HepG2 (cell line): Measurements from ENCODE around the gene DUSP7. TPM values are rescaled to one million over a fixed set of nuclear protein-coding genes. Genes with fewer than 3 reads are reported as not detected.

Source experiments
- ATAC-seq: fragments of 200-7000 bp; cut with Tn5 transposase; 3 replicates; pipeline ENCODE4 v1.9.1; 2020; ENCODE audit warnings: mild to moderate bottlenecking, moderate library complexity
- BruUV-seq: library from RNA; stranded (reverse); fragments of 400-500 nt; replicated peaks from 2 replicates; lab custom pipeline; 2021; lab: Mats Ljungman, UMichigan
- CTCF ChIA-PET: fragments of 300-600 bp; formaldehyde crosslinking; extraction: SDS; loops from one replicate; lab custom pipeline; 2021; ENCODE audit warnings: low total read pairs, inconsistent platforms, low intra/inter-chr PET ratio; lab: Yijun Ruan, JAX
- POLR2A ChIA-PET: fragments of 350-600 bp; sonication (Branson Sonifier 250); formaldehyde crosslinking; loops from one replicate; lab custom pipeline; 2020; ENCODE audit warnings: antibody characterized with exemption, inconsistent platforms; lab: Yijun Ruan, JAX
- DNase-seq: peaks from one replicate; pipeline ENCODE4 v3.0.0-alpha.2; 2015; ENCODE audit warnings: low spot score
- FAIRE-seq: peaks from 3 replicates; lab custom pipeline; 2011; peaks lifted over from hg19 to GRCh38; lab: Jason Lieb, UNC
- H2AFZ ChIP-seq: one replicate; pipeline ENCODE4 v1.6.1; 2011; ENCODE audit warnings: low read length, inconsistent platforms
- H3K27ac ChIP-seq: fragments of 300-600 bp; 3 replicates; pipeline ENCODE4 v1.8.0; 2011; ENCODE audit warnings: mixed run types, mild to moderate bottlenecking, mixed read lengths, low read length, inconsistent platforms; ENCODE audit not compliant: insufficient read depth; ENCODE audit errors: extremely low read length
- H3K27me3 ChIP-seq, 2 experiments: fragments of 200-600 bp in 1 of 2; 2 replicates in 1 of 2; 3 replicates in 1 of 2; pipeline versions ENCODE4 v1.6.0 to v1.8.0; 2011; ENCODE audit warnings: low read length in 2 of 2, mild to moderate bottlenecking in 2 of 2, moderate library complexity in 2 of 2, inconsistent platforms in 1 of 2; ENCODE audit not compliant: insufficient read depth in 2 of 2, control insufficient read depth in 1 of 2
- H3K36me3 ChIP-seq, 2 experiments: fragments of 200-600 bp in 1 of 2; replicated peaks in 1 of 2; 2 replicates in 1 of 2; 3 replicates in 1 of 2; pipeline versions ENCODE4 v1.5.1 to v1.8.0; 2011; ENCODE audit warnings: low read length in 2 of 2, inconsistent platforms in 1 of 2; ENCODE audit not compliant: insufficient read depth in 2 of 2, control insufficient read depth in 1 of 2
- H3K4me1 ChIP-seq: 2 replicates; pipeline ENCODE4 v1.5.1; 2012; ENCODE audit warnings: low read length, inconsistent platforms; ENCODE audit not compliant: insufficient read depth
- H3K4me2 ChIP-seq: 2 replicates; pipeline ENCODE4 v1.6.0; 2011; ENCODE audit warnings: low read depth, low read length, inconsistent platforms
- H3K4me3 ChIP-seq, 3 experiments: fragments of 200-600 bp in 1 of 3; sonication (generic), shearing (Covaris generic) in 1 of 3; replicated peaks in 1 of 3; 2 replicates each; pipeline ENCODE4 v1.5.1; 2011 to 2016; ENCODE audit warnings: low read length in 3 of 3, inconsistent platforms in 2 of 3, low read depth in 2 of 3, mild to moderate bottlenecking in 2 of 3, control low read depth in 1 of 3, mixed read lengths in 1 of 3; ENCODE audit not compliant: insufficient read depth in 1 of 3
- H3K79me2 ChIP-seq: one replicate; pipeline ENCODE4 v1.6.1; 2011; ENCODE audit warnings: low read length, inconsistent platforms; ENCODE audit not compliant: insufficient read depth
- H3K9ac ChIP-seq: 2 replicates; pipeline ENCODE4 v1.6.0; 2011; ENCODE audit warnings: mild to moderate bottlenecking, low read depth, low read length, inconsistent platforms; ENCODE audit not compliant: insufficient read depth
- H3K9me3 ChIP-seq: 2 replicates; pipeline ENCODE4 v1.5.1; 2012; ENCODE audit warnings: mild to moderate bottlenecking, low read length
- H4K20me1 ChIP-seq: 2 replicates; pipeline ENCODE4 v1.6.0; 2011; ENCODE audit warnings: inconsistent platforms, mild to moderate bottlenecking, low read length, moderate library complexity; ENCODE audit not compliant: insufficient read depth
- BATF2 ChIP-seq: sonication (generic); formaldehyde crosslinking; IDR thresholded peaks from 2 replicates; pipeline ENCODE4 v1.8.0; 2022; ENCODE audit warnings: mild to moderate bottlenecking, missing genetic modification reagents, moderate library complexity
- FOXO1 ChIP-seq: sonication (generic); formaldehyde crosslinking; IDR thresholded peaks from 2 replicates; pipeline ENCODE4 v1.4.0; 2020; ENCODE audit warnings: missing genetic modification reagents
- KAT2B ChIP-seq: fragments of 150-350 bp; IDR thresholded peaks from 2 replicates; pipeline ENCODE4 v1.6.1; 2014; ENCODE audit warnings: low read depth, low read length, borderline replicate concordance
- MAFK ChIP-seq, 2 experiments: IDR thresholded peaks in 1 of 2; conservative IDR thresholded peaks in 1 of 2; 2 replicates each; pipeline ENCODE4 v1.6.1; 2011; ENCODE audit warnings: improper control_type of control experiment in 2 of 2, low read length in 2 of 2
- MAZ ChIP-seq, 2 experiments: sonication (generic) in 1 of 2; formaldehyde crosslinking in 1 of 2; IDR thresholded peaks; 2 replicates each; pipeline versions ENCODE4 v1.5.0 to v1.6.1; 2012 to 2020; ENCODE audit warnings: low read depth in 2 of 2, mild to moderate bottlenecking in 2 of 2, borderline replicate concordance in 1 of 2, improper control_type of control experiment in 1 of 2, low read length in 1 of 2, missing genetic modification reagents in 1 of 2, moderate library complexity in 1 of 2
- NFKBIZ ChIP-seq: IDR thresholded peaks from 2 replicates; pipeline ENCODE4 v1.6.1; 2018; ENCODE audit warnings: missing genetic modification reagents, missing compliant biosample characterization
- PATZ1 ChIP-seq: sonication (generic); formaldehyde crosslinking; IDR thresholded peaks from 2 replicates; pipeline ENCODE4 v1.4.0; 2020; ENCODE audit warnings: missing genetic modification reagents
- POLR2G ChIP-seq: fragments of 200-400 bp; formaldehyde crosslinking; IDR thresholded peaks from 2 replicates; pipeline ENCODE4 v1.6.1; 2018; ENCODE audit warnings: mild to moderate bottlenecking, low read depth, low read length, moderate library complexity
- RAD51 ChIP-seq: fragments of 450-650 bp; IDR thresholded peaks from 2 replicates; pipeline ENCODE4 v1.6.1; 2016; ENCODE audit warnings: borderline replicate concordance
- SKI ChIP-seq: fragments of 450-650 bp; IDR thresholded peaks from one replicate; pipeline ENCODE4 v1.6.1; 2018; ENCODE audit warnings: mild to moderate bottlenecking; ENCODE audit not compliant: partially characterized antibody
- TFDP1 ChIP-seq: IDR thresholded peaks from 2 replicates; pipeline ENCODE4 v1.6.1; 2016; ENCODE audit warnings: missing compliant biosample characterization, missing genetic modification reagents, borderline replicate concordance
- ZGPAT ChIP-seq: IDR thresholded peaks from 2 replicates; pipeline ENCODE4 v1.6.1; 2016; ENCODE audit warnings: mild to moderate bottlenecking
- ZNF414 ChIP-seq: sonication (generic); formaldehyde crosslinking; IDR thresholded peaks from 2 replicates; pipeline ENCODE4 v1.5.0; 2020; ENCODE audit warnings: missing genetic modification reagents
- ZNF543 ChIP-seq: sonication (generic); formaldehyde crosslinking; IDR thresholded peaks from 2 replicates; pipeline ENCODE4 v1.4.0; 2020; ENCODE audit warnings: mild to moderate bottlenecking, missing genetic modification reagents
- ZNF564 ChIP-seq: sonication (generic); formaldehyde crosslinking; IDR thresholded peaks from 2 replicates; pipeline ENCODE4 v1.8.1; 2023; ENCODE audit warnings: mild to moderate bottlenecking, missing genetic modification reagents
- ZNF576 ChIP-seq: sonication (generic); formaldehyde crosslinking; IDR thresholded peaks from 2 replicates; pipeline ENCODE4 v1.4.0; 2020; ENCODE audit warnings: mild to moderate bottlenecking, missing genetic modification reagents
- ZNF614 ChIP-seq: IDR thresholded peaks from 2 replicates; pipeline ENCODE4 v1.6.1; 2018; ENCODE audit warnings: missing biosample characterization, missing genetic modification reagents, inconsistent platforms, borderline replicate concordance
- WGBS: methylation state at CpG from one replicate; pipeline ENCODE4 v1.1.6; 2017; ENCODE audit warnings: low lambda C conversion rate; 5-methylcytosine and 5-hydroxymethylcytosine counted together
- in situ Hi-C: cut with HindIII; loops from 2 replicates; pipeline ENCODE4 v1.10.0; 2017; ENCODE audit warnings: low pct_unique_long_range_greater_than_20kb; ENCODE audit not compliant: extremely low pct_ligation_motif_present
- intact Hi-C: fragments of 100-400 bp; cut with micrococcal nuclease; formaldehyde crosslinking; loops from one replicate; pipeline ENCODE4 v1.10.0; 2022; ENCODE audit not compliant: unreplicated experiment
- polyA plus RNA-seq, 8 experiments: library from polyadenylated mRNA; depleted of rRNA in 3 of 8; stranded (reverse) in 7 of 8; unstranded in 1 of 8; fragments of >200 nt; fragmentation: Illumina TruSeq in 4 of 8; extraction: Trizol in 4 of 8; gene quantifications; 2 replicates each; pipeline versions ENCODE4 v1.2.1 to v1.2.3, GENCODE V29; 2011 to 2016; ENCODE audit warnings: low read depth in 4 of 8, missing spikeins in 1 of 8, mixed read lengths in 1 of 8; ENCODE audit not compliant: insufficient read depth in 1 of 8
- total RNA-seq, 5 experiments: library from RNA; depleted of rRNA; stranded (reverse); fragments of >200 nt; fragmentation: Illumina TruSeq; extraction: Trizol; gene quantifications; 2 replicates each; pipeline ENCODE4 v1.2.3, GENCODE V29; 2016; ENCODE audit warnings: low read depth in 1 of 5

DUSP7 gene
- total and polyA plus RNA-seq, 2 of the 13 experiments (the other 11 are each of a cell fraction or from before 2014, with no cell fraction given), result 6.6 to 8.8 TPM

- Histone ChIP-seq H4K20me1 (no peaks in the 10 kb centered on the region), H3K27me3 (peaks cover 0 to 62% of the 10 kb centered on the region in 2 experiments; a peak in 3 of 5 replicates), H3K9me3 (no peaks in the 10 kb centered on the region), H3K4me3 (peak overlapping the region in 1 of 3 experiments; percentile 40; a peak in 1 of 6 replicates), H3K27ac (no peak overlapping the region), H3K36me3 (no peaks in the 10 kb centered on the region), H3K9ac (no peak overlapping the region), H3K4me1 (peaks cover 67% of the 10 kb centered on the region), H3K79me2 (no peaks in the 10 kb centered on the region), H3K4me2 (peak overlapping the region; percentile 39; the same call in 1 of the 2 replicates), H2AFZ (no peak overlapping the region)
- no peak for DNase-seq
- WGBS, result 20% methylated on average over 11 of the region's 17 CpGs
- CTCF ChIA-PET, result no interaction called here
- BruUV-seq, result no TSS peak
- FAIRE-seq, result no peak
- ATAC-seq, result no peak
- intact Hi-C loops, result no loop called here
- POLR2A ChIA-PET, result interaction anchor here (1.7 kb wide), 1 partner anchor 14 kb away, joined by 5 read pairs; no protein-coding TSS in a partner anchor
- in situ Hi-C loops, result no loop called here
- TF ChIP-seq FOXO1 (CRISPR knock-in tag), result no peak
- no peak for TF ChIP-seq PATZ1 (CRISPR knock-in tag)
- no peak for TF ChIP-seq ZNF564 (CRISPR knock-in tag)
- no peak for TF ChIP-seq ZGPAT
- no peak for TF ChIP-seq MAZ (IDR thresholded peaks at IDR 0.05; ENCODE audit: borderline replicate concordance, low read depth, low read length)
- no peak for TF ChIP-seq MAZ (CRISPR knock-in tag; IDR thresholded peaks at IDR 0.05; ENCODE audit: low read depth)
- TF ChIP-seq ZNF614, result no peak
- no peak for TF ChIP-seq BATF2
- no peak for TF ChIP-seq POLR2G
- TF ChIP-seq TFDP1 (CRISPR knock-in tag), result no peak
- no peak for TF ChIP-seq ZNF576 (CRISPR knock-in tag)
- TF ChIP-seq KAT2B, result no peak
- no peak for TF ChIP-seq ZNF414 (CRISPR knock-in tag)
- no peak for TF ChIP-seq MAFK (conservative IDR thresholded peaks at IDR 0.05 in 1 of 2, IDR thresholded peaks at IDR 0.05 in 1 of 2; ENCODE audit: low read length in 2 of 2)
- no peak for TF ChIP-seq ZNF543 (CRISPR knock-in tag)
- no peak for TF ChIP-seq SKI
- no peak for TF ChIP-seq NFKBIZ
- TF ChIP-seq RAD51, result no peak
Observed at GRCh38 chr3:52019352-52020080, 36.9 kb downstream of the DUSP7 start.
